IPS-20b (cell line): Measurements from ENCODE around the gene CPNE4.

Experiments used
- H3K27ac ChIP-seq: one replicate; pipeline ENCODE4 v1.5.1; 2013; ENCODE audit warnings: low read length
- H3K27me3 ChIP-seq: 2 replicates; pipeline ENCODE4 v1.6.1; 2013; ENCODE audit warnings: mild to moderate bottlenecking, low read length, inconsistent platforms; ENCODE audit not compliant: insufficient read depth
- H3K36me3 ChIP-seq: 2 replicates; pipeline ENCODE4 v1.6.1; 2013; ENCODE audit warnings: low read depth, mild to moderate bottlenecking, inconsistent platforms, low read length, moderate library complexity; ENCODE audit not compliant: insufficient read depth
- H3K4me1 ChIP-seq: 2 replicates; pipeline ENCODE4 v1.6.1; 2013; ENCODE audit warnings: mild to moderate bottlenecking, control low read depth, inconsistent platforms, low read length, moderate library complexity; ENCODE audit not compliant: insufficient read depth
- H3K4me3 ChIP-seq: 2 replicates; pipeline ENCODE4 v1.5.1; 2013; ENCODE audit warnings: mild to moderate bottlenecking, low read length, inconsistent platforms
- H3K9ac ChIP-seq: 2 replicates; pipeline ENCODE4 v1.6.1; 2013; ENCODE audit warnings: low read depth, mild to moderate bottlenecking, inconsistent platforms, low read length, moderate library complexity
- H3K9me3 ChIP-seq: 2 replicates; pipeline ENCODE4 v1.6.1; 2013; ENCODE audit warnings: mild to moderate bottlenecking, low read depth, low read length, inconsistent platforms; ENCODE audit not compliant: insufficient read depth

CPNE4 gene

DNA sequence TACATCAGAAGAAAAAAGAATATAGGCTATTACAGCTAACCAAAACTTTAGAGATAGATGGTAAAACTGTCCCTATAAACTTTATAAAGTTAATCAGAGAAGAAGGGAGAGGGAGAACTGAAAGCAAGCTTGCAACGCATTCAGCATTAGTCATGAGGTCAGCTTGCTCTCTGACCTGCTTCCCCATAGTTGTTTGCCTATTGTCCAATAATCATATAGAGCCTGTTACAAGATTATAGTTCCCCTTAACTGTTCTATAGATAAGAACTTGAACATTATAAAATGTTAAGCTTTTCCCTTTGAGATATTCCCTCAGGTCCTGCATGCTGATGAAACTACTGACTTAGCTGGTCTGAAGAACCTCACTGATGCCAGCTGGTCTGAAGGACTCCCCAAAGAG lies 74.5 kb downstream of the CPNE4 start:
- Histone ChIP-seq H3K36me3 (no peaks in the 10 kb centered on the region), H3K27ac (no peak overlapping the region), H3K27me3 (no peaks in the 10 kb centered on the region), H3K9me3 (no peaks in the 10 kb centered on the region), H3K4me3 (no peak overlapping the region), H3K9ac (no peak overlapping the region), H3K4me1 (peaks cover 25% of the 10 kb centered on the region)

- Histone ChIP-seq H3K9me3 (no peaks in the 10 kb centered on the region), H3K9ac (peak overlapping the region; percentile 10; the same call in 1 of the 2 replicates), H3K27me3 (no peaks in the 10 kb centered on the region), H3K27ac (no peak overlapping the region), H3K4me3 (peak overlapping the region; percentile 2; the same call in 1 of the 2 replicates), H3K36me3 (no peaks in the 10 kb centered on the region), H3K4me1 (peaks cover 25% of the 10 kb centered on the region)
These were observed 76.8 kb downstream of the CPNE4 start for GRCh38 chr3:131957980-131958379.

GRCh38 chr3:131957511-131957910 lies 77.3 kb downstream of the CPNE4 start:
- no peaks in the 10 kb centered on the region for H3K36me3 ChIP-seq
- H3K9ac ChIP-seq: peak overlapping the region; percentile 10; the same call in 1 of the 2 replicates
- H3K27ac ChIP-seq: no peak overlapping the region
- no peaks in the 10 kb centered on the region for H3K9me3 ChIP-seq
- peak overlapping the region; percentile 2; the same call in 1 of the 2 replicates for H3K4me3 ChIP-seq
- peaks cover 25% of the 10 kb centered on the region for H3K4me1 ChIP-seq
- H3K27me3 ChIP-seq: no peaks in the 10 kb centered on the region

DNA sequence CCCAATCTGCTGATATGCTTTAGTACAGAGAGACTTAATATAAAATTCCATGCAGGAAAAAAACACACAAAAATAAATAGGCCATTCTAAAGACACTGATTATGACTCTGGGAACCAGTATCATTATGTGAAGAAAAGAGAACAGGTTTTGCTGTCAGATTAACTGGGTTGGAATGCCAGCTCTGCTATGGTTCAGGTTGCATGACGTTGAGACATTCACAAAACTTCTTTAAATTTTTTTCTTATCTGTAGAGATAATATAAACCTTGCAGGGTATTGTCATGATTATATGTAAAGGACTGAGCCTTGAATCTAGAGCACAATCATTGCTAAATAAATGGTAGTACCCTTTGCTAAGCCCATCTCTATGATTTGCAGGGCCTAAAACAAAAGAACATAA lies 86.0 kb downstream of the CPNE4 start:
- H3K27ac ChIP-seq: no peak overlapping the region
- H3K9ac ChIP-seq: no peak overlapping the region
- no peak overlapping the region for H3K4me3 ChIP-seq
- H3K9me3 ChIP-seq: no peaks in the 10 kb centered on the region
- H3K36me3 ChIP-seq: no peaks in the 10 kb centered on the region
- H3K4me1 ChIP-seq: no peaks in the 10 kb centered on the region
- H3K27me3 ChIP-seq: no peaks in the 10 kb centered on the region

GRCh38 chr3:131944676-131945075 lies 90.1 kb downstream of the CPNE4 start:
- Histone ChIP-seq H3K27me3 (no peaks in the 10 kb centered on the region), H3K4me3 (no peak overlapping the region), H3K9ac (no peak overlapping the region), H3K4me1 (no peaks in the 10 kb centered on the region), H3K36me3 (no peaks in the 10 kb centered on the region), H3K27ac (no peak overlapping the region), H3K9me3 (no peaks in the 10 kb centered on the region)

- no peaks in the 10 kb centered on the region for H3K27me3 ChIP-seq
- H3K4me1 ChIP-seq: peaks cover 3% of the 10 kb centered on the region; the same call in 1 of the 2 replicates
- no peak overlapping the region for H3K4me3 ChIP-seq
- H3K27ac ChIP-seq: no peak overlapping the region
- no peaks in the 10 kb centered on the region for H3K36me3 ChIP-seq
- no peaks in the 10 kb centered on the region for H3K9me3 ChIP-seq
- H3K9ac ChIP-seq: no peak overlapping the region
These were observed 101.1 kb downstream of the CPNE4 start for GRCh38 chr3:131933665-131934064.

DNA sequence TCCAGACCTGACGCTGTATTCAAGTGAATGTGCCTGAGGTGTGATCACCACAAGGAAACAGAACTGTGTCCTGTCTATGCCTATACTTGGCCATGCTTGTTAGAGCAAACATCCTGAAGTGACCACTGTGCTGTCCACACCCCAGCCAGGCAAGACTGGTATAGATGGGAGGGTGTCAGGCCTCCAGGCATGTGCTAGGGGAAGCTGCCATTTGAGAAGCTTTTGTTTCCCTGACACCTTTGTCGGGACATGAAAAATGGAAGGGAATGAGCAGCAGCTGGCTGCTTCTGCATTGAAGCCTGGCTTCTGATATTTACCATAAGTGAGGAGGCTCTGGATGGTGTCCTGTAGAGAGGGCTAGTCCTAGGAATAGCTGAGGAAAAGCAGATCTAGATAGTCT lies 106.2 kb downstream of the CPNE4 start:
- no peak overlapping the region for H3K4me3 ChIP-seq
- H3K4me1 ChIP-seq: peaks cover 27% of the 10 kb centered on the region
- H3K27me3 ChIP-seq: no peaks in the 10 kb centered on the region
- no peaks in the 10 kb centered on the region for H3K9me3 ChIP-seq
- H3K9ac ChIP-seq: no peak overlapping the region
- H3K36me3 ChIP-seq: no peaks in the 10 kb centered on the region
- no peak overlapping the region for H3K27ac ChIP-seq

- no peak overlapping the region for H3K4me3 ChIP-seq
- no peak overlapping the region for H3K27ac ChIP-seq
- H3K9me3 ChIP-seq: no peaks in the 10 kb centered on the region
These were observed 109.2 kb downstream of the CPNE4 start for GRCh38 chr3:131925571-131925970.

GRCh38 chr3:131922356-131922755 lies 112.5 kb downstream of the CPNE4 start:
- no peak overlapping the region for H3K4me3 ChIP-seq
- no peak overlapping the region for H3K9ac ChIP-seq
- H3K4me1 ChIP-seq: peaks cover 34% of the 10 kb centered on the region
- no peaks in the 10 kb centered on the region for H3K9me3 ChIP-seq
- H3K36me3 ChIP-seq: no peaks in the 10 kb centered on the region
- no peak overlapping the region for H3K27ac ChIP-seq
- H3K27me3 ChIP-seq: no peaks in the 10 kb centered on the region

More at GRCh38 chr3:131925571-131925970, 109.2 kb downstream of the CPNE4 start:
- Histone ChIP-seq H3K4me1 (peaks cover 27% of the 10 kb centered on the region), H3K9ac (no peak overlapping the region; the same call in 1 of the 2 replicates), H3K36me3 (no peaks in the 10 kb centered on the region), H3K27me3 (no peaks in the 10 kb centered on the region)

- no peak overlapping the region for H3K4me3 ChIP-seq
- H3K27me3 ChIP-seq: no peaks in the 10 kb centered on the region
- H3K36me3 ChIP-seq: no peaks in the 10 kb centered on the region
- H3K4me1 ChIP-seq: peaks cover 51% of the 10 kb centered on the region
- H3K9ac ChIP-seq: no peak overlapping the region
- H3K9me3 ChIP-seq: no peaks in the 10 kb centered on the region
- no peak overlapping the region for H3K27ac ChIP-seq
These were observed 117.8 kb downstream of the CPNE4 start for GRCh38 chr3:131917006-131917405.

- Histone ChIP-seq H3K4me3 (0 out of 2 replicates have a peak overlapping the region, but pooled peaks have one; percentile 2), H3K27me3 (no peaks in the 10 kb centered on the region), H3K9ac (no peak overlapping the region), H3K36me3 (no peaks in the 10 kb centered on the region), H3K27ac (no peak overlapping the region), H3K9me3 (no peaks in the 10 kb centered on the region), H3K4me1 (peaks cover 56% of the 10 kb centered on the region)
These were observed 120.6 kb downstream of the CPNE4 start for GRCh38 chr3:131914090-131914691.

DNA sequence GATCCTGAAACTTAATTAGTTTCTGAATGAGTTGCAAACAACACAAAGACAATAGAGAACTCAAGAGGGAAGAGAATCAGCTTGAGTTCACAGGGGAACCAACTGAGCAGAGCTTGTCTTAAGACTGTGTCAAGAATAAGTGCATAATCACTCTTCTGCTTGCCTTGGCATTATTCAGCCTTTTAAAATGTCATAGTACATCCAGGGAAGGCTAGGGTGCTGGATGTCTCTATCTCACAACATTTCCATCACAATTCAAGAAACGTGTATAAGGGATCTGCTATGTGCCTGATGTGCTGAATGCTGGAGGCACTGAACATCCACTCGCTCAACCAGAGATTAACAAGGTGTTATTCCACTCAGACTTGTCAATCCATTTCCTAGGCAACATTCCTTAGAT lies 122.6 kb downstream of the CPNE4 start:
- no peaks in the 10 kb centered on the region for H3K27me3 ChIP-seq
- H3K4me1 ChIP-seq: peaks cover 40% of the 10 kb centered on the region
- H3K9ac ChIP-seq: no peak overlapping the region
- H3K27ac ChIP-seq: no peak overlapping the region
- H3K4me3 ChIP-seq: no peak overlapping the region; the same call in 1 of the 2 replicates
- no peaks in the 10 kb centered on the region for H3K36me3 ChIP-seq
- H3K9me3 ChIP-seq: no peaks in the 10 kb centered on the region
